GM12878 (cell line): ENCODE results near the gene DDX46. TPM values are rescaled to one million over a fixed set of nuclear protein-coding genes. Genes with fewer than 3 reads are reported as not detected.

Experiments
- ATAC-seq: fragments of 200-7000 bp; cut with Tn5 transposase; 3 replicates; pipeline ENCODE4 v1.9.1; 2020; ENCODE audit warnings: mild to moderate bottlenecking, moderate library complexity
- BruUV-seq: library from RNA; stranded (reverse); fragments of 400-500 nt; replicated peaks from 2 replicates; lab custom pipeline; 2021; lab: Mats Ljungman, UMichigan
- CTCF ChIA-PET: fragments of 300-600 bp; sonication (Branson Sonifier 250); formaldehyde crosslinking; extraction: SDS; loops from one replicate; lab custom pipeline; 2021; ENCODE audit warnings: inconsistent platforms; lab: Yijun Ruan, JAX
- POLR2A ChIA-PET: fragments of 350-600 bp; formaldehyde crosslinking; extraction: SDS; loops from one replicate; lab custom pipeline; 2021; ENCODE audit warnings: inconsistent platforms; lab: Charles Lee
- RAD21 ChIA-PET: fragments of 300-600 bp; sonication (Branson Sonifier 250); formaldehyde crosslinking; loops from one replicate; lab custom pipeline; 2023; ENCODE audit warnings: antibody characterized with exemption; ENCODE audit not compliant: unreplicated experiment; lab: Charles Lee
- SMC1A ChIA-PET: fragments of 300-600 bp; sonication (Branson Sonifier 250); formaldehyde crosslinking; loops from one replicate; lab custom pipeline; 2023; ENCODE audit not compliant: unreplicated experiment, uncharacterized antibody; lab: Charles Lee
- DNase-seq: peaks from one replicate; pipeline ENCODE4 v3.0.0-alpha.2; 2011; ENCODE audit warnings: low read depth, low spot score
- FAIRE-seq: peaks from 3 replicates; lab custom pipeline; 2011; peaks lifted over from hg19 to GRCh38; lab: Jason Lieb, UNC
- H2AFZ ChIP-seq: 2 replicates; pipeline ENCODE4 v1.6.0; 2011; ENCODE audit warnings: low read depth, low read length, control low read depth; ENCODE audit not compliant: control insufficient read depth
- H3K27ac ChIP-seq: 2 replicates; pipeline ENCODE4 v1.5.1; 2011; ENCODE audit warnings: control low read depth; ENCODE audit not compliant: control insufficient read depth, insufficient read depth
- H3K27me3 ChIP-seq, 2 experiments: replicated peaks in 1 of 2; 2 replicates each; pipeline versions ENCODE4 v1.6.0 to v1.6.1; 2011; ENCODE audit warnings: low read length in 1 of 2; ENCODE audit not compliant: control insufficient read depth in 2 of 2, insufficient read depth in 2 of 2
- H3K36me3 ChIP-seq, 2 experiments: 2 replicates each; pipeline ENCODE4 v1.5.1; 2011; ENCODE audit warnings: low read length in 1 of 2; ENCODE audit not compliant: control insufficient read depth in 2 of 2, insufficient read depth in 2 of 2
- H3K4me1 ChIP-seq: 2 replicates; pipeline ENCODE4 v1.6.1; 2011; ENCODE audit warnings: mild to moderate bottlenecking, low read length, moderate library complexity, mixed read lengths; ENCODE audit not compliant: control insufficient read depth, insufficient read depth
- H3K4me2 ChIP-seq: 2 replicates; pipeline ENCODE4 v1.6.0; 2011; ENCODE audit warnings: control low read depth; ENCODE audit not compliant: control insufficient read depth, insufficient read depth
- H3K4me3 ChIP-seq: fragments of 200-600 bp; sonication (generic); 2 replicates; pipeline ENCODE4 v1.5.1; 2016
- H3K79me2 ChIP-seq: 2 replicates; pipeline ENCODE4 v1.6.0; 2011; ENCODE audit warnings: low read length; ENCODE audit not compliant: control insufficient read depth, insufficient read depth
- H3K9ac ChIP-seq: 2 replicates; pipeline ENCODE4 v1.8.0; 2011; ENCODE audit warnings: low read length, control low read depth, mixed read lengths; ENCODE audit not compliant: control insufficient read depth, insufficient read depth
- H3K9me3 ChIP-seq: replicated peaks from 3 replicates; pipeline ENCODE4 v1.5.1; 2011; ENCODE audit warnings: mild to moderate bottlenecking, low read length; ENCODE audit not compliant: control insufficient read depth, insufficient read depth
- H4K20me1 ChIP-seq: 2 replicates; pipeline ENCODE4 v1.6.0; 2011; ENCODE audit not compliant: control insufficient read depth, insufficient read depth
- ATF7 ChIP-seq: fragments of 450-650 bp; IDR thresholded peaks from 2 replicates; pipeline ENCODE4 v1.6.1; 2016; ENCODE audit warnings: low read depth, mild to moderate bottlenecking
- CEBPB ChIP-seq, 2 experiments: fragments of 150-350 bp in 1 of 2; IDR thresholded peaks; 2 replicates each; pipeline ENCODE4 v1.6.1; 2012 to 2014; ENCODE audit warnings: low read depth in 2 of 2, low read length in 2 of 2, borderline replicate concordance in 1 of 2, inconsistent platforms in 1 of 2
- CEBPZ ChIP-seq: fragments of 150-350 bp; IDR thresholded peaks from 2 replicates; pipeline ENCODE4 v1.6.1; 2016; ENCODE audit warnings: low read depth, low read length
- CHD4 ChIP-seq: fragments of 200-600 bp; sonication (generic); IDR thresholded peaks from 2 replicates; pipeline ENCODE4 v1.6.1; 2016; ENCODE audit warnings: mild to moderate bottlenecking
- ETV6 ChIP-seq, 2 experiments: fragments of 450-650 bp in 1 of 2; IDR thresholded peaks in 1 of 2; conservative IDR thresholded peaks in 1 of 2; 2 replicates each; pipeline ENCODE4 v1.6.1; 2014; ENCODE audit warnings: antibody characterized with exemption in 1 of 2, borderline replicate concordance in 1 of 2, low read depth in 1 of 2, mild to moderate bottlenecking in 1 of 2, moderate library complexity in 1 of 2
- FOXM1 ChIP-seq: IDR thresholded peaks from 2 replicates; pipeline ENCODE4 v1.6.1; 2012; ENCODE audit warnings: low read depth, mild to moderate bottlenecking, inconsistent platforms, low read length, moderate library complexity
- IKZF2 ChIP-seq, 2 experiments: fragments of 450-650 bp; IDR thresholded peaks; 2 replicates each; pipeline ENCODE4 v1.6.1; 2017; ENCODE audit warnings: mild to moderate bottlenecking in 2 of 2, moderate library complexity in 2 of 2
- MEF2A ChIP-seq: IDR thresholded peaks from 2 replicates; pipeline ENCODE4 v1.6.1; 2011; ENCODE audit warnings: low read depth, mild to moderate bottlenecking, low read length, moderate library complexity; ENCODE audit not compliant: insufficient read depth
- MXI1 ChIP-seq: fragments of 150-350 bp; IDR thresholded peaks from 2 replicates; pipeline ENCODE4 v1.6.1; 2011; ENCODE audit warnings: low read depth, mild to moderate bottlenecking, inconsistent platforms, low read length, improper control_type of control experiment
- NRF1 ChIP-seq: conservative IDR thresholded peaks from 2 replicates; pipeline ENCODE4 v1.6.1; 2011; ENCODE audit warnings: mild to moderate bottlenecking, low read depth, low read length, improper control_type of control experiment
- PAX8 ChIP-seq: fragments of 450-650 bp; IDR thresholded peaks from 2 replicates; pipeline ENCODE4 v1.6.1; 2017; ENCODE audit warnings: mild to moderate bottlenecking, moderate library complexity
- POLR2AphosphoS5 ChIP-seq: IDR thresholded peaks from 2 replicates; pipeline ENCODE4 v1.6.1; 2011; ENCODE audit warnings: mild to moderate bottlenecking, low read length, inconsistent platforms
- SMAD1 ChIP-seq: fragments of 450-650 bp; IDR thresholded peaks from 2 replicates; pipeline ENCODE4 v1.6.1; 2018; ENCODE audit warnings: mild to moderate bottlenecking, low read depth; ENCODE audit not compliant: partially characterized antibody
- ZSCAN29 ChIP-seq: fragments of 450-650 bp; IDR thresholded peaks from 2 replicates; pipeline ENCODE4 v1.6.1; 2017; ENCODE audit warnings: mild to moderate bottlenecking, moderate library complexity
- WGBS: methylation state at CpG from one replicate; pipeline ENCODE4 v1.1.6; 2016; ENCODE audit warnings: low lambda C conversion rate; ENCODE audit not compliant: insufficient replicate concordance, insufficient coverage; ENCODE audit errors: missing lambda C conversion rate; 5-methylcytosine and 5-hydroxymethylcytosine counted together
- in situ Hi-C: fragments of 300-500 bp; cut with MboI; formaldehyde crosslinking; loops from 9 replicates; pipeline ENCODE4 v1.14.3; 2018; ENCODE audit warnings: mixed read lengths
- intact Hi-C: fragments of 100-400 bp; cut with micrococcal nuclease; formaldehyde crosslinking; loops from one replicate; pipeline ENCODE4 v1.14.2; 2022; ENCODE audit not compliant: unreplicated experiment
- polyA plus RNA-seq, 11 experiments: library from polyadenylated mRNA; depleted of rRNA in 4 of 11; unstranded in 6 of 11; stranded (reverse) in 5 of 11; fragments of >200 nt; fragmentation: Nextera tagmentation in 4 of 11; fragmentation: Illumina TruSeq in 1 of 11; extraction: Ambion mirVana in 4 of 11; extraction: Trizol in 1 of 11; gene quantifications; 1 replicate in 1 of 11; 2 replicates in 10 of 11; pipeline versions ENCODE4 v1.2.1 to v1.2.3, GENCODE V29; 2011 to 2016; ENCODE audit warnings: inconsistent platforms in 2 of 11, missing spikeins in 2 of 11, low read depth in 1 of 11
- total RNA-seq, 4 experiments: library from RNA; depleted of rRNA in 3 of 4; stranded (reverse); fragments of >200 nt in 3 of 4; fragmentation: Illumina TruSeq in 1 of 4; extraction: Trizol in 1 of 4; gene quantifications; 2 replicates each; pipeline versions ENCODE4 v1.2.1 to v1.2.3, GENCODE V29; 2013 to 2021
- TF ChIP-seq, protein P1 (sequence below): fragments of 450-650 bp; IDR thresholded peaks from 2 replicates; pipeline ENCODE4 v1.6.1; 2016; ENCODE audit warnings: mild to moderate bottlenecking
- TF ChIP-seq, protein P2 (sequence below): fragments of 450-650 bp; IDR thresholded peaks from 2 replicates; pipeline ENCODE4 v1.6.1; 2016; ENCODE audit warnings: mild to moderate bottlenecking

DDX46 gene
- total and polyA plus RNA-seq, 10 of the 15 experiments (the other 5 are each of a cell fraction or from before 2014, with no cell fraction given) = 23.0 to 77.1 (median 42.2) TPM

DNA sequence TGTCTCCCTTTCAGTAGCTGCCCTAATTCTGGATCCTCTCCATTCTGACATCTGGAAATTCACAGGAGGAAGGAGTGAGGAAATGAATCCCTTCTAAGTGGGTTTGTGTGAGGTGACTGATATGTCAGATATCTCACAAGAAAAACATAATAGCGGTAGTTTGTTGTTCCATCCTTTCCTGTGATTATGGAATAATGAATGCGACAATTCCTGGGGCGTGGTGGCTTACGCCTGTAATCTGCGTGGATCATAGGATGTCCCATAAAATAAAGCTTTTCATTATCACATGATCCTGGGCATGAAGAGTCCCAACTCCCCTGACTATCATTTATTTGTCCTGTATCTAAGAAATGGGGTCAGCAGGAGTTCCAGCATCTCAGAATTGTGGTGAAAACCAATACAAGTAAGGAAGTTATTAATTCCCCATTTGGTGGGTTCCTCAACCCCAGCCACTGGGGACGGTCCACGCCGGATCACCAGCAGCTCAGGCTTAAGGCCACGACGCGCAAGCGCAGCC, 86.8 kb downstream of the DDX46 start:
- Histone ChIP-seq H4K20me1 (no peaks in the 10 kb centered on the region), H2AFZ (peak overlapping the region; percentile 95), H3K27me3 (no peaks in the 10 kb centered on the region), H3K9me3 (no peaks in the 10 kb centered on the region), H3K4me3 (no peak overlapping the region), H3K27ac (peak overlapping the region; percentile 92), H3K4me1 (peaks cover 10% of the 10 kb centered on the region), H3K9ac (peak overlapping the region; percentile 98), H3K79me2 (peaks cover 35% of the 10 kb centered on the region), H3K4me2 (peak overlapping the region; percentile 90), H3K36me3 (peaks cover 0 to 5% of the 10 kb centered on the region in 2 experiments; a peak in 3 of 4 replicates)
- ChIA-PET RAD21 (interaction anchor here (0.7 to 1.4 kb wide), 5 partner anchors 60 to 257 kb away, joined by 3 to 15 read pairs (median 4); partner anchors contain the start of genes CAMLG, DDX46 and PCBD2), POLR2A (interaction anchor here (0.5 to 1.9 kb wide), 11 partner anchors 10 to 478 kb away, joined by 3 to 9 read pairs (median 3); partner anchors contain the start of genes CDKL3 and TXNDC15), SMC1A (interaction anchor here (0.6 to 2.2 kb wide), 6 partner anchors 10 to 235 kb away, joined by 3 to 8 read pairs (median 4); partner anchors contain the start of gene PCBD2), CTCF (interaction anchor here (0.6 to 1.7 kb wide), 9 partner anchors 14 to 201 kb away, joined by 3 to 7 read pairs (median 4); partner anchors contain the start of gene DDX46)
- intact Hi-C loops = no loop called here
- FAIRE-seq (peak; percentile 91), ATAC-seq (no peak), DNase-seq (no peak)
- in situ Hi-C loops = no loop called here
- BruUV-seq = TSS peak; percentile 95
- 14% methylated on average over 12 of the region's 12 CpGs for WGBS
- TF ChIP-seq ETV6 (conservative IDR thresholded peaks at IDR 0.05 in 1 of 2, IDR thresholded peaks at IDR 0.05 in 1 of 2; ENCODE audit: borderline replicate concordance in 1 of 2, low read depth in 1 of 2) (peak in 1 of 2 experiments; percentile 6; a peak in 1 of 4 replicates), CEBPB (IDR thresholded peaks at IDR 0.05; ENCODE audit: borderline replicate concordance in 1 of 2, low read depth in 2 of 2, low read length in 2 of 2) (no peak), MXI1 (peak; percentile 8; the same call in 1 of the 2 replicates), CEBPZ (no peak), MEF2A (no peak), PAX8 (0 out of 2 replicates have a peak, but pooled peaks have one; percentile 24), CHD4 (no peak), SMAD1 (peak; percentile 72), FOXM1 (0 out of 2 replicates have a peak, but pooled peaks have one; percentile 10), POLR2AphosphoS5 (no peak), ATF7 (peak; percentile 28; the same call in 1 of the 2 replicates), IKZF2 (IDR thresholded peaks at IDR 0.05) (no peak), NRF1 (no peak), ZSCAN29 (no peak)
- TF ChIP-seq, protein P1, sequence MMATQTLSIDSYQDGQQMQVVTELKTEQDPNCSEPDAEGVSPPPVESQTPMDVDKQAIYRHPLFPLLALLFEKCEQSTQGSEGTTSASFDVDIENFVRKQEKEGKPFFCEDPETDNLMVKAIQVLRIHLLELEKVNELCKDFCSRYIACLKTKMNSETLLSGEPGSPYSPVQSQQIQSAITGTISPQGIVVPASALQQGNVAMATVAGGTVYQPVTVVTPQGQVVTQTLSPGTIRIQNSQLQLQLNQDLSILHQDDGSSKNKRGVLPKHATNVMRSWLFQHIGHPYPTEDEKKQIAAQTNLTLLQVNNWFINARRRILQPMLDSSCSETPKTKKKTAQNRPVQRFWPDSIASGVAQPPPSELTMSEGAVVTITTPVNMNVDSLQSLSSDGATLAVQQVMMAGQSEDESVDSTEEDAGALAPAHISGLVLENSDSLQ = 0 out of 2 replicates have a peak, but pooled peaks have one; percentile 23
- TF ChIP-seq, protein P2, sequence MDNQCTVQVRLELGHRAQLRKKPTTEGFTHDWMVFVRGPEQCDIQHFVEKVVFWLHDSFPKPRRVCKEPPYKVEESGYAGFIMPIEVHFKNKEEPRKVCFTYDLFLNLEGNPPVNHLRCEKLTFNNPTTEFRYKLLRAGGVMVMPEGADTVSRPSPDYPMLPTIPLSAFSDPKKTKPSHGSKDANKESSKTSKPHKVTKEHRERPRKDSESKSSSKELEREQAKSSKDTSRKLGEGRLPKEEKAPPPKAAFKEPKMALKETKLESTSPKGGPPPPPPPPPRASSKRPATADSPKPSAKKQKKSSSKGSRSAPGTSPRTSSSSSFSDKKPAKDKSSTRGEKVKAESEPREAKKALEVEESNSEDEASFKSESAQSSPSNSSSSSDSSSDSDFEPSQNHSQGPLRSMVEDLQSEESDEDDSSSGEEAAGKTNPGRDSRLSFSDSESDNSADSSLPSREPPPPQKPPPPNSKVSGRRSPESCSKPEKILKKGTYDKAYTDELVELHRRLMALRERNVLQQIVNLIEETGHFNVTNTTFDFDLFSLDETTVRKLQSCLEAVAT = peak; percentile 25; the same call in 1 of the 2 replicates
